Kidney (tissue), 14 donors: Measurements from ENCODE around the gene CDKN2A. TPM values are rescaled to one million over a fixed set of nuclear protein-coding genes. Genes with fewer than 3 reads are reported as not detected.

Experiments
- DNase-seq, 5 donors: peaks; one replicate each; pipeline ENCODE4 v3.0.0-alpha.2; 2013 to 2020
- FAIRE-seq: peaks from 2 replicates; lab custom pipeline; 2012; peaks lifted over from hg19 to GRCh38; lab: Jason Lieb, UNC
- H3K27ac ChIP-seq, 2 donors: one replicate each; pipeline ENCODE4 v1.7.0; 2013; ENCODE audit warnings: low read depth in 2 of 2, low read length in 2 of 2, inconsistent platforms in 1 of 2
- H3K27me3 ChIP-seq: one replicate; pipeline ENCODE4 v1.7.1; 2013; ENCODE audit warnings: low read length, inconsistent platforms; ENCODE audit not compliant: control insufficient read depth, insufficient read depth
- H3K36me3 ChIP-seq, 3 donors: one replicate each; pipeline versions ENCODE4 v1.7.0 to v1.7.1; 2013; ENCODE audit warnings: low read length in 3 of 3, control low read depth in 1 of 3, inconsistent platforms in 1 of 3; ENCODE audit not compliant: insufficient read depth in 3 of 3, control insufficient read depth in 2 of 3
- H3K4me1 ChIP-seq, 3 donors: one replicate each; pipeline versions ENCODE4 v1.7.0 to v1.7.1; 2013; ENCODE audit warnings: low read length in 3 of 3, inconsistent platforms in 1 of 3, low read depth in 1 of 3; ENCODE audit not compliant: control insufficient read depth in 2 of 3, insufficient read depth in 2 of 3
- H3K4me3 ChIP-seq, 3 donors: one replicate each; pipeline versions ENCODE4 v1.7.0 to v1.8.1; 2013; ENCODE audit warnings: low read length in 3 of 3, control low read depth in 1 of 3, inconsistent platforms in 1 of 3
- H3K9ac ChIP-seq, 3 donors: one replicate each; pipeline versions ENCODE4 v1.7.0 to v1.7.1; 2013; ENCODE audit warnings: low read length in 3 of 3, control low read depth in 1 of 3, inconsistent platforms in 1 of 3
- H3K9me3 ChIP-seq, 3 donors: one replicate each; pipeline versions ENCODE4 v1.7.0 to v1.7.1; 2013; ENCODE audit warnings: low read length in 3 of 3, control low read depth in 1 of 3, inconsistent platforms in 1 of 3; ENCODE audit not compliant: control insufficient read depth in 2 of 3, insufficient read depth in 1 of 3
- intact Hi-C: fragments of 100-400 bp; cut with DNase I; formaldehyde crosslinking; loops from one replicate; pipeline ENCODE4 v1.11.1; 2022
- polyA plus RNA-seq: library from polyadenylated mRNA; stranded (reverse); fragments of 350-450 nt; fragmentation: Illumina TruSeq; extraction: RNeasy Lipid Tissue Mini Kit (QIAGEN cat#74804); gene quantifications from one replicate; pipeline ENCODE4 v1.2.3, GENCODE V29; 2014; ENCODE audit warnings: low read depth, low replicate concordance; ENCODE audit not compliant: insufficient read depth
- total RNA-seq: library from RNA; stranded (reverse); fragmentation: NEBNext Ultra II Directional; extraction: Animal tissue kit (Norgen Biotek cat#: 25700); gene quantifications from one replicate; pipeline ENCODE4 v1.2.1, GENCODE V29; 2021
- TF ChIP-seq, protein P1 (sequence below): IDR thresholded peaks from 3 replicates; pipeline ENCODE4 v1.5.1; 2012; ENCODE audit warnings: mild to moderate bottlenecking, moderate library complexity, borderline replicate concordance; ENCODE audit not compliant: insufficient read depth; ENCODE audit errors: extremely low read depth
- donor health status: control.
- donor health status: control.
- donor health status: control.
- donor health status: control.
- donor health status: control.
- donor health status: DM: yes; HTN: yes; CAD: no.
- donor health status: Normal renal cell carcinoma (clear cell type).

CDKN2A gene
- total and polyA plus RNA-seq, 2 donors from 2014 or later: 4.1 TPM; not detected in 1

DNA sequence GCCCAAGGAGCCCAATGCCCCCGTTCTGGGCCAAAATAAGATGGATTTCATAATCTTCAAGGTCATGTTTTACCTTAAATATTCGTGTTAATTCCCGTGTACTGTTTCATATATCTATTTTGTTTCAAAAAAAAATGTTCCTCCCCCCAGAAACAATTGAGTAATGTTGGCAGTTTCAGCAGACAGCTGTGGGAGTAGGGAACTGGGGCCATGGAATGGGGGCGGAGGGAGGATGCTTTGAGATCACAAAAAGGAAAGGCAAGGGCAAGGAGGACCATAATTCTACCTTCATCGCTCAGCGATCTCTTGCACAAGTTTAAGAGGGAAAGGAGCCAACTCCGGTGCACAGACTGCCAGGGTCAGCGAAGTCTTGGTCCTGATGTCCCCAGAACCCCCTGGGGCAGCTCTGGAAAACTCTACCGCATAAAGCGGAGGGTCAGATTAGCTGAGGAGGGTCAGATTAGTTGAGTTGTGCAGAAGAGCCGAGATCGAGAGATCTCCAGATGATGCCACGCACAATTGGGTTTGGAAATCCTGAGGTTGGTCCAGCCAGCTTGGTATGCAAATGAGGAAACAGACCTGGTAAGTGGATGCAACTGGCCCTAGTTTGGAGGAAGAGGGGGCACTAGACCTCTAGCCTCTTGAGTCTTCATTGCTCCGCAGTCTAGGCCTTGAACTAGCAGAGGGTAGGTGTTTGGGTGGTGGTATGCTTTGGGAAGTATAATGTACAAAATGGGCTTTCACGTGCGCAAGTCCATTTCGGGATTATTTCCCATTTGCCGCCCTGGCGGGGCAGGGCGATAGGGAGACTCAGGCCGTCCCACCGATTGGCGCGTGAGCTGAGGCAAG lies 24.0 kb downstream of the CDKN2A start:
- intact Hi-C loops: no loop called here

DNA sequence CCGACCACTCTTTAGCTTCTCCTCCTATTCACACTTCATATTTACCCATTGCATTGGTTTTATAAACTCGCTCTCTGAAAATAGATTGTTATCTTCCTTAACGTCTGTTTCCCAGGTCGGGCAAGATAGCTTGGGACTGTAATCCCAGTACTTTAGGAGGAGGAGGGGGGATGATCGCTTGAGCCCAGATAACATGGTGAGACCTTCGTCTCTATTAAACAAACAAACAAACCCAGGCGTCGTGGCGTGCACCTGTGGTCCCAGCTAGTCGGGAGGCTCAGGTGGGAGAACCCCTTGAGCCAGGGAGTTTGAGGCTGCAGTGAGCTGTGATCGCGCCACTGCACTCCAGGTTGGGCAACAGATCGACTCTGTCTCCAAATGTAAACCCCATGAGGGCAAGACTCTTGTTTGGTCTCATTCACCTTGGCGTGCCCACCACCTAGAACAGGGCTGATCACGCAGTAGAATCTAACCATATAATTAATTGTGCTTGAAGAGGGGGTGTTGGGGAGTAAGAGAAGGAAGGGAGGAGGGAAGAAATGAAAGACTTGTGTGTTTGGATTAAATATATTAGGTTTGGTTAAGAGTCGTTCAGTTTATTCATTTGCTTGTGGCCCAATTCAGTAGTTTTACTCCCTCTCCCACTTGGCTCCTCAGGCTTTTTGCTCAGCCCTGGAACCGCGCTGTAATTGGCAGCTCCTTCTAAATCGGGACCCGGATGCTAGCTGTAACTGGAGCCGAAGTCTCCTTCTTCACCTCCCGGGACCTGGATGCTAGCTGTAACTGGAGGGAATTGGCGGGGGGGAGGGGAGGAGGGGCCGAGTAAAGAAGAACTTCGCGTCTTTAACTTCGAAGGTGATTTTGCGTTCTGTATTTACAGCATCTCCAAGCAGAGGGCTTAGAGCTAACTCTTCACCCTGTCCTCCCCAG lies 24.9 kb downstream of the CDKN2A start:
- FAIRE-seq: no peak
- peaks cover 89% of the 10 kb centered on the region for H3K27me3 ChIP-seq
- no peak overlapping the region for H3K9ac ChIP-seq
- no peaks in the 10 kb centered on the region for H3K36me3 ChIP-seq
- H3K9me3 ChIP-seq: no peaks in the 10 kb centered on the region
- no peak overlapping the region for H3K4me3 ChIP-seq
- TF ChIP-seq, protein P1, sequence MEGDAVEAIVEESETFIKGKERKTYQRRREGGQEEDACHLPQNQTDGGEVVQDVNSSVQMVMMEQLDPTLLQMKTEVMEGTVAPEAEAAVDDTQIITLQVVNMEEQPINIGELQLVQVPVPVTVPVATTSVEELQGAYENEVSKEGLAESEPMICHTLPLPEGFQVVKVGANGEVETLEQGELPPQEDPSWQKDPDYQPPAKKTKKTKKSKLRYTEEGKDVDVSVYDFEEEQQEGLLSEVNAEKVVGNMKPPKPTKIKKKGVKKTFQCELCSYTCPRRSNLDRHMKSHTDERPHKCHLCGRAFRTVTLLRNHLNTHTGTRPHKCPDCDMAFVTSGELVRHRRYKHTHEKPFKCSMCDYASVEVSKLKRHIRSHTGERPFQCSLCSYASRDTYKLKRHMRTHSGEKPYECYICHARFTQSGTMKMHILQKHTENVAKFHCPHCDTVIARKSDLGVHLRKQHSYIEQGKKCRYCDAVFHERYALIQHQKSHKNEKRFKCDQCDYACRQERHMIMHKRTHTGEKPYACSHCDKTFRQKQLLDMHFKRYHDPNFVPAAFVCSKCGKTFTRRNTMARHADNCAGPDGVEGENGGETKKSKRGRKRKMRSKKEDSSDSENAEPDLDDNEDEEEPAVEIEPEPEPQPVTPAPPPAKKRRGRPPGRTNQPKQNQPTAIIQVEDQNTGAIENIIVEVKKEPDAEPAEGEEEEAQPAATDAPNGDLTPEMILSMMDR: no peak
- intact Hi-C loops: no loop called here
- H3K4me1 ChIP-seq: peaks cover 0 to 14% (median 7%) of the 10 kb centered on the region in 3 donors
- no peak overlapping the region for H3K27ac ChIP-seq
- DNase-seq: peak in 3 of 5 donors; percentile 34 to 45 (median 35)

More for the DNA sequence above, 24.0 kb downstream of the CDKN2A start:
- FAIRE-seq (no peak), DNase-seq (peak in 1 of 5 donors; percentile 36)
- Histone ChIP-seq H3K27me3 (peaks cover 86% of the 10 kb centered on the region), H3K27ac (no peak overlapping the region), H3K4me3 (no peak overlapping the region), H3K9ac (no peak overlapping the region), H3K36me3 (no peaks in the 10 kb centered on the region), H3K9me3 (no peaks in the 10 kb centered on the region), H3K4me1 (peaks cover 0 to 15% (median 10%) of the 10 kb centered on the region in 3 donors)
- TF ChIP-seq, protein P1: no peak

DNA sequence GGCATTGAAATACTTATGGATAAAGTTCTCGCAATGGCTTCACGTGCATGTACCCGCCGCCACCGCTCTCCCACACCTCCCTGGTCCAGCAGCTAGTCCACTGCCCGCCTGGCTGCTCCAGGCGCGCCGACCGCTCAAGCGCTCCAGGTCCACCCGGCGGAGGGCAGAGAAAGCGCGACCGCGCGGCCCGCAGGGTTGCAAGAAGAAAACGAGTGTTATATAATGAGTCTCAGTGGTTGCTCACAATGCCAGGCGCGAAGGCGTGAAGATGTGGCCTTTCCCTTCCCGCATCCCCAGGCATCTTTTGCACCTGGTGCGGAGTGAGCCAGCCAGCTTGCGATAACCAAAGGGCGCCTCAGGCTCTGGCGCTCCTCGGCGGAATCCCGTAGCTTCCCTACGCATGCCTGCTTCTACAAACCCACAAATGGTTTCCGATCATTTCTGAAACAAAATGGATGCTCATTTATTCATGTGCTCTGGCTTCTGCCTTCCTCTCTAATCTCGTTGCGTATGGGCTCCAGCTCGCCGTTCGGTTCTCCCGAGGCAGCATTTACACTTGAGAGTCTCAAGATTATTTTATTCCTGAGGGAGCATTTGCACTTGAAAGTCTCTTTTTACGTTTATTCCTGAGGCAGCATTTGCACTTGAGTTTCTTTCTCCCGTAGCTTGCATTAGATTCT lies 25.7 kb downstream of the CDKN2A start:
- Histone ChIP-seq H3K27me3 (peaks cover 89% of the 10 kb centered on the region), H3K9me3 (peaks cover 0 to 2% (median 0%) of the 10 kb centered on the region in 3 donors), H3K4me3 (no peak overlapping the region), H3K9ac (no peak overlapping the region), H3K36me3 (no peaks in the 10 kb centered on the region), H3K27ac (no peak overlapping the region), H3K4me1 (peaks cover 0 to 13% (median 5%) of the 10 kb centered on the region in 3 donors)
- no peak for FAIRE-seq
- intact Hi-C loops: no loop called here
- TF ChIP-seq, protein P1: no peak
- DNase-seq: peak in 4 of 5 donors; percentile 51 to 66 (median 62)
